GM21786 (cell line): ENCODE measurements around the gene CXADR.

Experiments
- ATAC-seq: cut with Tn5 transposase; IDR thresholded peaks from one replicate; pipeline ENCODE4 v1.9.1; 2021; ENCODE audit not compliant: unreplicated experiment

The CXADR gene

GRCh38 chr21:17539323-17539722 is 26.5 kb downstream of the CXADR start:
- ATAC-seq: no peak

- no peak for ATAC-seq
Measured at GRCh38 chr21:17539743-17540341, 27.0 kb downstream of the CXADR start.

- no peak for ATAC-seq
Measured at GRCh38 chr21:17540530-17540929, 27.7 kb downstream of the CXADR start.

GRCh38 chr21:17542371-17543011 is 29.6 kb downstream of the CXADR start:
- ATAC-seq: no peak

- ATAC-seq: no peak
Measured at GRCh38 chr21:17545007-17545406, 32.2 kb downstream of the CXADR start.

- no peak for ATAC-seq
Measured at GRCh38 chr21:17548262-17548661, 35.4 kb downstream of the CXADR start.

- ATAC-seq: no peak
Measured at GRCh38 chr21:17550671-17551308, 37.9 kb downstream of the CXADR start.

- ATAC-seq: no peak
Measured at GRCh38 chr21:17552410-17552809, 39.6 kb downstream of the CXADR start.

GRCh38 chr21:17554120-17554519 is 41.3 kb downstream of the CXADR start:
- no peak for ATAC-seq

- no peak for ATAC-seq
Measured at GRCh38 chr21:17554679-17555465, 42.0 kb downstream of the CXADR start.

GRCh38 chr21:17560377-17561025 is 47.7 kb downstream of the CXADR start:
- ATAC-seq: no peak

GRCh38 chr21:17570786-17571185 is 57.9 kb downstream of the CXADR start:
- ATAC-seq: no peak

- no peak for ATAC-seq
Measured at GRCh38 chr21:17572431-17572830, 59.6 kb downstream of the CXADR start.

GRCh38 chr21:17575076-17575475 is 62.2 kb downstream of the CXADR start:
- ATAC-seq: no peak

GRCh38 chr21:17576080-17576835 is 63.4 kb downstream of the CXADR start:
- ATAC-seq: no peak

GRCh38 chr21:17577701-17578100 is 64.9 kb downstream of the CXADR start:
- no peak for ATAC-seq

- no peak for ATAC-seq
Measured at GRCh38 chr21:17578162-17578561, 65.3 kb downstream of the CXADR start.

GRCh38 chr21:17578876-17579275 is 66.0 kb downstream of the CXADR start:
- no peak for ATAC-seq

- ATAC-seq: no peak
Measured at GRCh38 chr21:17580319-17580718, 67.5 kb downstream of the CXADR start.

- no peak for ATAC-seq
Measured at GRCh38 chr21:17583898-17584297, 71.1 kb downstream of the CXADR start.
